Activated T-cell treated with anti-CD3 and anti-CD28 coated beads, Interleukin-2, amount 50 U/mL, for 24 hours (primary cell): ENCODE results near the gene CELA3A.
"Not testable (repeated sequence)": the region's sequence is repeated elsewhere in the genome, so short reads cannot be mapped to it uniquely, and the experiment has no call there.

Experiments used
- DNase-seq: peaks from one replicate; pipeline ENCODE4 v3.0.0-alpha.2; 2020
- H3K27ac Mint-ChIP-seq: 2 replicates; pipeline ENCODE4 v1.8.0; 2020; ENCODE audit warnings: mild to moderate bottlenecking, mixed read lengths
- H3K27me3 Mint-ChIP-seq: 2 replicates; pipeline ENCODE4 v1.8.0; 2020; ENCODE audit warnings: mixed read lengths
- H3K36me3 Mint-ChIP-seq: 2 replicates; pipeline ENCODE4 v1.8.0; 2020; ENCODE audit warnings: low read depth, mixed read lengths
- H3K4me1 Mint-ChIP-seq: 2 replicates; pipeline ENCODE4 v1.8.0; 2020; ENCODE audit warnings: low read depth, mixed read lengths
- H3K4me3 Mint-ChIP-seq: 2 replicates; pipeline ENCODE4 v1.8.0; 2020; ENCODE audit warnings: mild to moderate bottlenecking, moderate library complexity, mixed read lengths
- H3K9me3 Mint-ChIP-seq: 2 replicates; pipeline ENCODE4 v1.8.0; 2020; ENCODE audit warnings: mixed read lengths

The CELA3A gene

GRCh38 chr1:21997891-21998623, 3.4 kb upstream of the CELA3A start:
- not testable (repeated sequence) for H3K36me3 Mint-ChIP-seq, H3K27ac Mint-ChIP-seq, H3K4me3 Mint-ChIP-seq, H3K4me1 Mint-ChIP-seq, H3K9me3 Mint-ChIP-seq, DNase-seq, H3K27me3 Mint-ChIP-seq

GRCh38 chr1:21998624-21999294, 2.7 kb upstream of the CELA3A start:
- DNase-seq, H3K27me3 Mint-ChIP-seq: not testable (repeated sequence)

DNA sequence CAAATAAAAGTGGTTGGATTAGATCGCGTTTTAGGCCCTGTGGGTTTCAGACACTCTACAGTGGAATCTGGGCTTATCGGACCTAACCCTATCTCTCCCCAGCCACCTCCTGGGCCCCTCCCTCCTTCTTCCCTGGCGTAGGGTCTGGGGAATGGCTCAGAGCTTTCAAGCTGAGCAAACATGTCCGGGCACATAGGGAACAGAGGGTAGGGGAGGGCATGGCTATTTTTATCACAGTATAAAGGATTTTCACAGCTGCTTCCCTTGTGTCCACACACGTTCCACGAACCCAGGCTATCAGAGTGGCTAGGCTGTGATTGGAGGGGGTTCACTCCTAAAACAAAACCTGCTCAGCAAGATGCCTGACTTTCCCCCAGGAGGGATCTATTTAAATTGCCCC, 1.8 kb upstream of the CELA3A start:
- not testable (repeated sequence) for H3K27ac Mint-ChIP-seq, DNase-seq, H3K4me3 Mint-ChIP-seq, H3K9me3 Mint-ChIP-seq, H3K4me1 Mint-ChIP-seq, H3K36me3 Mint-ChIP-seq, H3K27me3 Mint-ChIP-seq

More at GRCh38 chr1:21998624-21999294, 2.7 kb upstream of the CELA3A start:
- H3K27ac Mint-ChIP-seq, H3K36me3 Mint-ChIP-seq, H3K9me3 Mint-ChIP-seq, H3K4me1 Mint-ChIP-seq, H3K4me3 Mint-ChIP-seq: not testable (repeated sequence)

- not testable (repeated sequence) for H3K4me1 Mint-ChIP-seq, H3K27me3 Mint-ChIP-seq, DNase-seq, H3K4me3 Mint-ChIP-seq, H3K9me3 Mint-ChIP-seq, H3K27ac Mint-ChIP-seq, H3K36me3 Mint-ChIP-seq
These were observed 1.0 kb downstream of the CELA3A start for GRCh38 chr1:22002461-22002860.

GRCh38 chr1:22002875-22003274, 1.4 kb downstream of the CELA3A start:
- H3K27me3 Mint-ChIP-seq, DNase-seq, H3K9me3 Mint-ChIP-seq, H3K4me1 Mint-ChIP-seq, H3K27ac Mint-ChIP-seq, H3K36me3 Mint-ChIP-seq, H3K4me3 Mint-ChIP-seq: not testable (repeated sequence)

- not testable (repeated sequence) for H3K4me1 Mint-ChIP-seq, H3K27ac Mint-ChIP-seq, H3K36me3 Mint-ChIP-seq, H3K27me3 Mint-ChIP-seq, H3K9me3 Mint-ChIP-seq, H3K4me3 Mint-ChIP-seq, DNase-seq
These were observed 2.5 kb downstream of the CELA3A start for GRCh38 chr1:22003959-22004358.

DNA sequence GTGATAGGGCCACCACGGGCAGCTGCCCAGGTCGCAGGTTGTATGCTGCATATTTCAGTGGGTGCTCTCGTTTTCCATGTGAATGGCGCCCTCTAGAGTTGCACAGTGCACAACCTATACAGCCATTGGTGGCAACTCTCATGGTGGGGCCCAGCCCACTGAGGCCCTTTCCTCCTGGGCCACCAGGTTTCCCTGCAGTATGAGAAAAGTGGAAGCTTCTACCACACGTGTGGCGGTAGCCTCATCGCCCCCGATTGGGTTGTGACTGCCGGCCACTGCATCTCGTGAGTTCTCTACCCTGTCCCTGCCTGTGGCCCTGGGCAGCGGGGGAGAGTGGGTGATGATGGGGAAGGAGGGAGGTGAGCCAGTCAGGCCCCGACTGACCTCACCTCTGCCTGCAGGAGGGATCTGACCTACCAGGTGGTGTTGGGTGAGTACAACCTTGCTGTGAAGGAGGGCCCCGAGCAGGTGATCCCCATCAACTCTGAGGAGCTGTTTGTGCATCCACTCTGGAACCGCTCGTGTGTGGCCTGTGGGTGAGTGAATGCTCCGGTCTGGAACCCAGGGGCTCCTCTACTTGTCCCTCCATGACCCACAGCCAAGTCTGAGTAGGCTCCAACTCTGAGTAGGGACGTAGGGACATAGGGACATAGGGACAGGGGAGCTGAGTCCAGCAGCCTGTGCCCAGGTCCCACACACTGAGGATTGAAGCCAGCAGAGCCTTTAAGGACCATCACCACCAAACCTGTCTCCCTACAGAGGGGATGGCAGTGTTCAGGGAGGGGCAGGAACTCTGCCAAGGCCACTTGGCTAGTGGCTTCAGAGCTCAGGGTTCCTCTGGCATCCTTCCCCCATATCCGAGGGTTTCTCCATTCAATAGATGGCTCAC, 4.0 kb downstream of the CELA3A start:
- H3K4me1 Mint-ChIP-seq, H3K27ac Mint-ChIP-seq, H3K9me3 Mint-ChIP-seq, H3K27me3 Mint-ChIP-seq, DNase-seq, H3K4me3 Mint-ChIP-seq, H3K36me3 Mint-ChIP-seq: not testable (repeated sequence)

DNA sequence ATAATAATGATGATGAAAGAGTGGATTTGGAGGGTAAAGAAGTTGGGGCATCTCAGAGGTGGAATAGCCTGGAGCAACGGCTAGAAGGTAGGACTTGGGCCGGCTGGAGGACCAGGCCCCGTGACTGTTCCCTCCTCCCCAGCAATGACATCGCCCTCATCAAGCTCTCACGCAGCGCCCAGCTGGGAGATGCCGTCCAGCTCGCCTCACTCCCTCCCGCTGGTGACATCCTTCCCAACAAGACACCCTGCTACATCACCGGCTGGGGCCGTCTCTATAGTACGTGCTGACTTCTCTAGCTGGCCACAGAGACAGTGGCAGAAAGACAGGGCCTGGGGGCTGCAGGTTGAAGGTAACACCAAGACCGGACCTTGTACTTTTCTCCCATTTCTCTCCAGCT, 5.3 kb downstream of the CELA3A start:
- not testable (repeated sequence) for H3K36me3 Mint-ChIP-seq, H3K4me3 Mint-ChIP-seq, H3K27me3 Mint-ChIP-seq, DNase-seq, H3K27ac Mint-ChIP-seq, H3K4me1 Mint-ChIP-seq, H3K9me3 Mint-ChIP-seq

DNA sequence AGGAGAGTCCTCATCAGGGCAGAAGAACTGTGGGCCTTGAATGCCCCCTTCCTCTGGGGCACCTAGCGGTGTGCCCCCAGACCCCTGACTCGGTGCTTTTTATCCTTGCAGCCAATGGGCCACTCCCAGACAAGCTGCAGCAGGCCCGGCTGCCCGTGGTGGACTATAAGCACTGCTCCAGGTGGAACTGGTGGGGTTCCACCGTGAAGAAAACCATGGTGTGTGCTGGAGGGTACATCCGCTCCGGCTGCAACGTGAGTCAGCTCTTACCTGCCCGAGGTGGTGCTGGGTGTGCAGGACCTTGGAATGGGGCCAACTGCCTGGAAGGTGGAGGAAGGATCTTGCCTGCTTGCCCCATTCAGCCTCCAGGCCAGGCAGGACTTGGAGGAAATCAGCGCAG, 5.8 kb downstream of the CELA3A start:
- H3K27me3 Mint-ChIP-seq, H3K9me3 Mint-ChIP-seq, H3K27ac Mint-ChIP-seq, H3K36me3 Mint-ChIP-seq, H3K4me1 Mint-ChIP-seq, H3K4me3 Mint-ChIP-seq, DNase-seq: not testable (repeated sequence)

- H3K4me3 Mint-ChIP-seq, H3K27ac Mint-ChIP-seq, H3K9me3 Mint-ChIP-seq, H3K27me3 Mint-ChIP-seq, DNase-seq, H3K36me3 Mint-ChIP-seq, H3K4me1 Mint-ChIP-seq: not testable (repeated sequence)
These were observed 8.1 kb downstream of the CELA3A start for GRCh38 chr1:22009566-22009965.

DNA sequence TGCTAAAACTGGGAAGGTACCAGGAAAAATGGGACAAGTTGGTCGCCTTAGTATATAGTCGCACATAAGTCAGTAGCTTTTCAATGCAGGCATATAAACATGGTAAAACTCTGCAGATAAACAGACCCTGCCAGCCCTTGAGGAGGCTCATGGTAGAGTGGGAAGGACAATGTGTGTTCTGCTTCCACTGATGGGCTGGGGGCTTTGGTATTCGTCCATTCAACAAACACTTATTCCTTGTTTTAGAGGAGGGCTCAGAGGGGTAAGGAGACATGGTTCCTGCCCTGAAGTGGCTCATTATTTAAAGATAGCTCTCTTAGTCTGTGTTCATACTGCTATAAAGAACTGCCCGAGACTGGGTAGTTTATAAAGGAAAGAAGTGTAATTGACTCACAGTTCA, 11.3 kb downstream of the CELA3A start:
- H3K36me3 Mint-ChIP-seq, H3K27ac Mint-ChIP-seq, H3K4me3 Mint-ChIP-seq, H3K4me1 Mint-ChIP-seq, DNase-seq, H3K27me3 Mint-ChIP-seq, H3K9me3 Mint-ChIP-seq: not testable (repeated sequence)

DNA sequence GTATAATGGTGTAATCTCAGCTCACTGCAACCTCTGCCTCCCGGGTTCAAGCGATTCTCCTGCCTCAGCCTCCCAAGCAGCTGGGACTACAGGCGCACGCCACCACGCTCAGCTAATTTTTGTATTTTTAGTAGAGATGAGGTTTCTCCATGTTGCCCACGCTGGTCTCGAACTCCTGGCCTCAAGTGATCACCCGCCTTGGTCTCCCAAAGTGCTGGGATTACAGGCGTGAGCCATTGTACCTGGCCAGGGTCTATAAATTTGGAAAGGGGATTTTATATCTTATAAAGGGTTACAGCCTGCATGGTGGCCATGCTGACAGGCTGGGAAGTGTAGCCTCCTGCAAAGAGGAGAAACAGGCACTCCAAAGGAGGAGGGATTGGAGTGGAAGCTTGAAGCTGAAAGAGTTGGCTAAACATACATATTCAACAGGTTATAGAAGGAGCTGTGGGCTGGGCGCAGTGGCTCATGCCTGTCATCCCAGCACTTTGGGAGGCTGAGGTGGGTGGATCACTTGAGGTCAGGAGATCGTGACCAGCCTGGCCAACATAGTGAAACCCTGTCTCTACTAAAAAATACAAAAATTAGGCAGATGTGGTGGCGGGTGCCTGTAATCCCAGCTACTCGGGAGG, 13.2 kb downstream of the CELA3A start:
- H3K27me3 Mint-ChIP-seq, H3K27ac Mint-ChIP-seq, H3K9me3 Mint-ChIP-seq, DNase-seq, H3K36me3 Mint-ChIP-seq, H3K4me3 Mint-ChIP-seq: not testable (repeated sequence)
- peaks cover 14% of the 10 kb centered on the region for H3K4me1 Mint-ChIP-seq

GRCh38 chr1:22018583-22019559, 17.4 kb downstream of the CELA3A start:
- DNase-seq: peak; percentile 68
- Mint-ChIP-seq H3K36me3 (no peaks in the 10 kb centered on the region), H3K4me1 (peaks cover 28% of the 10 kb centered on the region), H3K4me3 (peak overlapping the region; percentile 41), H3K27me3 (no peaks in the 10 kb centered on the region), H3K27ac (peak overlapping the region; percentile 90), H3K9me3 (no peaks in the 10 kb centered on the region)

DNA sequence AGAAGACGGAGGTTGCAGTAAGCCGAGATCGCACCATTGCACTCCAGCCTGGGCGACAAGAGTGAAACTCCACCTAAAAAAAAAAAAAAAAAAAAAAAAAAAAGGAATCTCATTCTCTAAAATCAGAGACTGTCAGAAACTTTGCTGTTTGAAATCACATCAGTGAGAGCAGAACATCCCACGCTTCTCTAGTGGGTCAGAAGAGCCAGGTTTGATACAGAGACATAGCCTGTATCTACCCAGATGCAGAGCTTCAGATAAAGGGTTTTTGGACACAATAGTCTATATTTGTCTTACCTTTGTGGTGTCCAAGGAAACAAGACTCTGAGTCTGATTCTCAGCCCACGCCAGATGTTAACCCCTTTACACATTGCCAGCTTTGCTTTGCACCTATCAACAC, 19.6 kb downstream of the CELA3A start:
- Mint-ChIP-seq H3K4me1 (peaks cover 45% of the 10 kb centered on the region), H3K27ac (no peak overlapping the region), H3K36me3 (peaks cover 10% of the 10 kb centered on the region), H3K27me3 (no peaks in the 10 kb centered on the region), H3K9me3 (no peaks in the 10 kb centered on the region), H3K4me3 (no peak overlapping the region)
- no peak for DNase-seq
